Caco-2 (cell line): ENCODE measurements around the gene IMPACT. TPM values are rescaled to one million over a fixed set of nuclear protein-coding genes. Genes with fewer than 3 reads are reported as not detected.
A peak's percentile ranks its signal among the peaks of the same experiment; 100 is the strongest.

ENCODE experiments used
- BruUV-seq: library from RNA; stranded (reverse); fragments of 400-500 nt; replicated peaks from 2 replicates; lab custom pipeline; 2021; lab: Mats Ljungman, UMichigan
- CTCF ChIA-PET: fragments of 300-600 bp; sonication (Branson Sonifier 250); formaldehyde crosslinking; loops from one replicate; lab custom pipeline; 2022; ENCODE audit warnings: antibody characterized with exemption; lab: Charles Lee
- POLR2A ChIA-PET: fragments of 300-600 bp; sonication (Branson Sonifier 250); formaldehyde crosslinking; loops from one replicate; lab custom pipeline; 2022; ENCODE audit warnings: antibody characterized with exemption; lab: Charles Lee
- DNase-seq, 2 experiments: peaks; one replicate each; pipeline versions ENCODE4 v3.0.0 to v3.0.0-alpha.2; 2020 to 2022
- H3K27me3 ChIP-seq: replicated peaks from 2 replicates; pipeline ENCODE4 v1.6.0; 2011; ENCODE audit warnings: low read length; ENCODE audit not compliant: control insufficient read depth, insufficient read depth
- H3K36me3 ChIP-seq: 2 replicates; pipeline ENCODE4 v1.5.1; 2011; ENCODE audit warnings: low read length; ENCODE audit not compliant: control insufficient read depth, insufficient read depth
- H3K4me1 ChIP-seq: fragments of 250-450 bp; sonication (Bioruptor Pico); 2 replicates; pipeline ENCODE4 v1.5.1; 2020; ENCODE audit warnings: mild to moderate bottlenecking
- H3K4me3 ChIP-seq: 2 replicates; pipeline ENCODE4 v1.5.1; 2011; ENCODE audit warnings: low read depth, mild to moderate bottlenecking, control low read depth, low read length
- H3K9me3 ChIP-seq: fragments of 250-450 bp; sonication (Bioruptor Pico); 2 replicates; pipeline ENCODE4 v1.5.1; 2020; ENCODE audit warnings: mild to moderate bottlenecking, moderate library complexity
- H3K27ac Mint-ChIP-seq: one replicate; pipeline ENCODE4 v1.8.0; 2022; ENCODE audit warnings: mixed read lengths; ENCODE audit not compliant: unreplicated experiment
- H3K27me3 Mint-ChIP-seq: one replicate; pipeline ENCODE4 v1.8.0; 2022; ENCODE audit warnings: mixed read lengths; ENCODE audit not compliant: insufficient read depth, unreplicated experiment
- H3K36me3 Mint-ChIP-seq: one replicate; pipeline ENCODE4 v1.8.0; 2022; ENCODE audit warnings: mild to moderate bottlenecking, mixed read lengths; ENCODE audit not compliant: insufficient read depth, unreplicated experiment
- H3K4me1 Mint-ChIP-seq: one replicate; pipeline ENCODE4 v1.8.0; 2022; ENCODE audit warnings: low read depth, mixed read lengths; ENCODE audit not compliant: unreplicated experiment
- H3K4me3 Mint-ChIP-seq: one replicate; pipeline ENCODE4 v1.8.0; 2022; ENCODE audit warnings: mild to moderate bottlenecking, moderate library complexity, mixed read lengths; ENCODE audit not compliant: unreplicated experiment
- H3K9me3 Mint-ChIP-seq: one replicate; pipeline ENCODE4 v1.8.0; 2022; ENCODE audit warnings: mixed read lengths; ENCODE audit not compliant: unreplicated experiment
- CTCF ChIP-seq, 2 experiments: fragments of 200-600 bp in 1 of 2; IDR thresholded peaks; 1 replicate in 1 of 2; 2 replicates in 1 of 2; pipeline versions ENCODE4 v1.5.1 to v1.8.0; 2011 to 2022; ENCODE audit warnings: antibody characterized with exemption in 1 of 2, control low read depth in 1 of 2, inconsistent platforms in 1 of 2, low read depth in 1 of 2, low read length in 1 of 2, mild to moderate bottlenecking in 1 of 2, moderate library complexity in 1 of 2; ENCODE audit not compliant: insufficient read depth in 1 of 2, severe bottlenecking in 1 of 2, unreplicated experiment in 1 of 2
- intact Hi-C: fragments of 100-400 bp; cut with micrococcal nuclease; formaldehyde crosslinking; loops from one replicate; pipeline ENCODE4 v1.10.0; 2022; ENCODE audit not compliant: unreplicated experiment
- total RNA-seq: library from RNA; stranded (reverse); gene quantifications from 2 replicates; pipeline ENCODE4 v1.2.3, GENCODE V29; 2022

IMPACT gene
- total RNA-seq, 1 experiment from 2014 or later = 20.6 TPM

DNA sequence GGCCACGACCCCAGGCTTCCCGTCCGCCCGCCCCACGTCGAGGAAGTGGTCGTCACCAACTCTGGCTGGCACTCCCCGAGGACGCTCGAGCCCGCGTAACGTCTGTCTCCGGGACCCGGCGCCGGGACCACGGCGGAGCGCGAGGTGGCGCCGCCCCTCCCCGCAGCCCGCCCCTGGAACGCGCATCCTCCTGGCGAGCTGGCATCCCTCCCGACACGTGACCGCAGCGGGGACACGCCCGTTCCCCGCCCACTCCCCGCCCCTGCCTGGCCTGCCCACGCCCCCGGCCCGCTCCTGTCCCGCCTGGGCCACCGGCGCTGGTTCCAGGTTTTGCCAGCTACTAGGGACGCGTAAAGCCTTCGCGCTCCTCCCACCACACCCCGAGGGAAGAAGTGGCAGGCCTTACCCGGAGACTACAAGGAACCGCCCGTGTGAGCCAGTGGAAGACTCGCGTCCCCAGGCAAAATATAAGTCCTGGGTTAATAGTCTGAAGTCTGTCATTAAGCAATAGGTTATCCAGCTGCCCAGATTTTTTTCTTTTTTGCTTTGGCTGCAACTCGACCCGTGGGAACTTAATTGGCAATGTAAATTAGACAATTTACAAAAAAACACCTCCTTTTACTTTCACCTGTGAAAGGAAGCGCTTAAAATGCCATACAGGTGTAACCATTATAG is 28.6 kb upstream of the IMPACT start, which contains the start of gene OSBPL1A:
Gene OSBPL1A, minus strand, starts transcription at position 131 of the 675 bp plus-strand sequence. CDS start 20,291 bp downstream, outside the sequence.
- H3K4me1 ChIP-seq = 0 out of 2 replicates have a peak, but pooled peaks cover 4% of the 10 kb centered on the region
- H3K4me3 ChIP-seq = peak within 1 kb of the TSS; percentile 80
- Mint-ChIP-seq H3K36me3 (no peaks in the 10 kb centered on the region), H3K9me3 (no peaks in the 10 kb centered on the region), H3K27ac (peak within 1 kb of the TSS; percentile 27), H3K4me1 (no peaks in the 10 kb centered on the region), H3K27me3 (no peaks in the 10 kb centered on the region), H3K4me3 (peak within 1 kb of the TSS; percentile 80)
- H3K27me3 ChIP-seq = no peaks in the 10 kb centered on the region
- intact Hi-C loops = loop anchor here (1.0 kb wide), 1 partner anchor 39 kb away; no protein-coding TSS in a partner anchor
- POLR2A ChIA-PET = interaction anchor here (0.6 to 1.5 kb wide), 2 partner anchors 24 to 29 kb away, joined by 8 read pairs; partner anchors contain the start of gene IMPACT
- CTCF ChIA-PET = interaction anchor here (0.7 to 1.0 kb wide), 2 partner anchors 24 to 31 kb away, joined by 3 to 4 read pairs; no protein-coding TSS in a partner anchor
- BruUV-seq = no TSS peak
- TF ChIP-seq CTCF (IDR thresholded peaks at IDR 0.05; ENCODE audit: insufficient read depth in 1 of 2, low read depth in 1 of 2, low read length in 1 of 2, severe bottlenecking in 1 of 2, unreplicated experiment in 1 of 2) = no peak
- H3K9me3 ChIP-seq = no peaks in the 10 kb centered on the region
- no peaks in the 10 kb centered on the region for H3K36me3 ChIP-seq
- peak; percentile 87 to 92 for DNase-seq

DNA sequence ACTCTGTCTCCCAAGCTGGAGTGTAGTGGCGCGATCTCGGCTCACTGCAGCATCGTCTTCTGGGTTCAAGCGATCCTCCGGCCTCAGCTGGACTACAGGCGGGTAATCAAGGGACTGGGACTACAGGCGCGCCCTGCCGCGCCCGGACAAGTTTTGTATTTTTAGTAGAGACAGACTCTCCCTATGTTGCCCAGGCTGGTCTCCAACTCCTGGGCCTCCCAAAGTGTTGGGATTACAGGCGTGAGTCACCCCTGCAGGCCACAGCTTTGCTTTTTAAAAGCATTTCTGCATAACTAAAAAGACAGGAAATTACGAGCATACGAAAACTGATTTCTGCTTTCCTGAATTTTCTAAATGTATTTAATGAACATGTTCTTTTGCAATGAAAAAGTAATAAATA is 27.9 kb upstream of the IMPACT start:
- Mint-ChIP-seq H3K27ac (no peak overlapping the region), H3K27me3 (no peaks in the 10 kb centered on the region), H3K4me3 (peak overlapping the region; percentile 80), H3K4me1 (no peaks in the 10 kb centered on the region), H3K9me3 (no peaks in the 10 kb centered on the region), H3K36me3 (no peaks in the 10 kb centered on the region)
- no peaks in the 10 kb centered on the region for H3K36me3 ChIP-seq
- no TSS peak for BruUV-seq
- ChIA-PET CTCF (interaction anchor here (0.7 kb wide), 1 partner anchor 23 kb away, joined by 3 read pairs; no protein-coding TSS in a partner anchor), POLR2A (no interaction called here)
- H3K4me1 ChIP-seq = 0 out of 2 replicates have a peak, but pooled peaks cover 4% of the 10 kb centered on the region
- no peaks in the 10 kb centered on the region for H3K27me3 ChIP-seq
- no peaks in the 10 kb centered on the region for H3K9me3 ChIP-seq
- intact Hi-C loops = no loop called here
- no peak for TF ChIP-seq CTCF (IDR thresholded peaks at IDR 0.05; ENCODE audit: insufficient read depth in 1 of 2, low read depth in 1 of 2, low read length in 1 of 2, severe bottlenecking in 1 of 2, unreplicated experiment in 1 of 2)
- no peak overlapping the region; the same call in 1 of the 2 replicates for H3K4me3 ChIP-seq
- peak in 1 of 2 experiments; percentile 0 for DNase-seq

GRCh38 chr18:24400587-24400986 is 25.9 kb upstream of the IMPACT start:
- no peaks in the 10 kb centered on the region for H3K9me3 Mint-ChIP-seq
- DNase-seq = no peak
- Histone ChIP-seq H3K27me3 (no peaks in the 10 kb centered on the region), H3K9me3 (no peaks in the 10 kb centered on the region), H3K4me3 (no peak overlapping the region), H3K36me3 (no peaks in the 10 kb centered on the region), H3K4me1 (0 out of 2 replicates have a peak, but pooled peaks cover 4% of the 10 kb centered on the region)
- no peaks in the 10 kb centered on the region for H3K4me1 Mint-ChIP-seq
- ChIA-PET CTCF (no interaction called here), POLR2A (no interaction called here)
- H3K36me3 Mint-ChIP-seq = no peaks in the 10 kb centered on the region
- intact Hi-C loops = no loop called here
- TF ChIP-seq CTCF (IDR thresholded peaks at IDR 0.05; ENCODE audit: insufficient read depth in 1 of 2, low read depth in 1 of 2, low read length in 1 of 2, severe bottlenecking in 1 of 2, unreplicated experiment in 1 of 2) = no peak
- no peaks in the 10 kb centered on the region for H3K27me3 Mint-ChIP-seq
- no TSS peak for BruUV-seq
- no peak overlapping the region for H3K4me3 Mint-ChIP-seq
- no peak overlapping the region for H3K27ac Mint-ChIP-seq
